Measurements from ENCODE around the gene HIVEP1. TPM values are rescaled to one million over a fixed set of nuclear protein-coding genes. Genes with fewer than 3 reads are reported as not detected.
A peak's percentile ranks its signal among the peaks of the same experiment; 100 is the strongest.

The HIVEP1 gene
- total RNA-seq, 2 experiments from 2014 or later = 45.9 to 71.6 TPM

- ChIA-PET POLR2A (interaction anchor here (0.7 kb wide), 1 partner anchor 200 kb away, joined by 4 read pairs; no protein-coding TSS in a partner anchor), CTCF (interaction anchor here (1.1 to 1.2 kb wide), 2 partner anchors 14 to 35 kb away, joined by 3 read pairs; no protein-coding TSS in a partner anchor)
- intact Hi-C loops (cut with DNase I, micrococcal nuclease) = loop anchor here (1.0 to 10.0 kb wide), 5 partner anchors 8 to 687 kb away; no protein-coding TSS in a partner anchor
- H3K4me1 Mint-ChIP-seq = peaks cover 76% of the 10 kb centered on the region
- peaks cover 24% of the 10 kb centered on the region for H3K36me3 Mint-ChIP-seq (ENCODE audit: low read depth)
- ATAC-seq (peak; percentile 91), DNase-seq (peak; percentile 80)
- peak overlapping the region; percentile 53 for H3K4me3 Mint-ChIP-seq
- H3K27ac Mint-ChIP-seq = peak overlapping the region; percentile 94
- no peaks in the 10 kb centered on the region for H3K9me3 Mint-ChIP-seq (ENCODE audit: low read depth)
- H3K27me3 Mint-ChIP-seq = no peaks in the 10 kb centered on the region
Measured at GRCh38 chr6:12051861-12052368, 39.8 kb downstream of the HIVEP1 start.

- no peaks in the 10 kb centered on the region for H3K27me3 Mint-ChIP-seq
- H3K27ac Mint-ChIP-seq = peak overlapping the region; percentile 49
- no peak overlapping the region for H3K4me3 Mint-ChIP-seq
- no peaks in the 10 kb centered on the region for H3K9me3 Mint-ChIP-seq (ENCODE audit: low read depth)
- POLR2A ChIA-PET = no interaction called here
- no peak for DNase-seq
- peaks cover 62% of the 10 kb centered on the region for H3K4me1 Mint-ChIP-seq
- H3K36me3 Mint-ChIP-seq (ENCODE audit: low read depth) = peaks cover 19% of the 10 kb centered on the region
- CTCF ChIA-PET = interaction anchor here (0.6 to 0.7 kb wide), 2 partner anchors 45 to 50 kb away, joined by 3 read pairs; no protein-coding TSS in a partner anchor
- intact Hi-C loops (cut with DNase I, micrococcal nuclease) = loop anchor here in 1 of 2 experiments (10.0 kb wide), 1 partner anchor 694 kb away; no protein-coding TSS in a partner anchor
- ATAC-seq = no peak
Measured at GRCh38 chr6:12058172-12058961, 46.3 kb downstream of the HIVEP1 start.

GRCh38 chr6:12060780-12061609 is 48.9 kb downstream of the HIVEP1 start:
- peak overlapping the region; percentile 83 for H3K27ac Mint-ChIP-seq
- H3K9me3 Mint-ChIP-seq (ENCODE audit: low read depth) = no peaks in the 10 kb centered on the region
- no peaks in the 10 kb centered on the region for H3K27me3 Mint-ChIP-seq
- H3K36me3 Mint-ChIP-seq (ENCODE audit: low read depth) = peaks cover 32% of the 10 kb centered on the region
- POLR2A ChIA-PET = no interaction called here
- intact Hi-C loops (cut with DNase I, micrococcal nuclease) = loop anchor here (1.0 to 5.0 kb wide), 2 partner anchors 9 to 56 kb away; no protein-coding TSS in a partner anchor
- H3K4me3 Mint-ChIP-seq = peak overlapping the region; percentile 72
- peaks cover 77% of the 10 kb centered on the region for H3K4me1 Mint-ChIP-seq
- CTCF ChIA-PET = interaction anchor here (0.7 kb wide), 1 partner anchor 405 kb away, joined by 3 read pairs; no protein-coding TSS in a partner anchor
- peak; percentile 86 for DNase-seq
- peak; percentile 86 for ATAC-seq

- peaks cover 77% of the 10 kb centered on the region for H3K4me1 Mint-ChIP-seq
- H3K4me3 Mint-ChIP-seq = no peak overlapping the region
- no peaks in the 10 kb centered on the region for H3K27me3 Mint-ChIP-seq
- no peaks in the 10 kb centered on the region for H3K9me3 Mint-ChIP-seq (ENCODE audit: low read depth)
- no peak for DNase-seq
- H3K27ac Mint-ChIP-seq = no peak overlapping the region
- H3K36me3 Mint-ChIP-seq (ENCODE audit: low read depth) = peaks cover 30% of the 10 kb centered on the region
- ChIA-PET POLR2A (no interaction called here), CTCF (interaction anchor here (0.7 to 0.8 kb wide), 2 partner anchors 16 to 42 kb away, joined by 3 to 4 read pairs; no protein-coding TSS in a partner anchor)
- intact Hi-C loops (cut with DNase I, micrococcal nuclease) = loop anchor here in 1 of 2 experiments (5.0 kb wide), 1 partner anchor 55 kb away; no protein-coding TSS in a partner anchor
- ATAC-seq = no peak
Measured at GRCh38 chr6:12062605-12063004, 50.5 kb downstream of the HIVEP1 start.

GRCh38 chr6:12064131-12064530 is 52.0 kb downstream of the HIVEP1 start:
- POLR2A ChIA-PET = interaction anchor here (0.7 to 1.0 kb wide), 3 partner anchors 353 to 651 kb away, joined by 3 to 4 read pairs (median 3); no protein-coding TSS in a partner anchor
- peaks cover 71% of the 10 kb centered on the region for H3K4me1 Mint-ChIP-seq

GRCh38 chr6:12064538-12065071 is 52.5 kb downstream of the HIVEP1 start:
- peaks cover 69% of the 10 kb centered on the region for H3K4me1 Mint-ChIP-seq
- no peaks in the 10 kb centered on the region for H3K9me3 Mint-ChIP-seq (ENCODE audit: low read depth)
- DNase-seq (no peak), ATAC-seq (peak; percentile 2)
- peaks cover 28% of the 10 kb centered on the region for H3K36me3 Mint-ChIP-seq (ENCODE audit: low read depth)
- POLR2A ChIA-PET = interaction anchor here (0.7 to 1.0 kb wide), 3 partner anchors 353 to 651 kb away, joined by 3 to 4 read pairs (median 3); no protein-coding TSS in a partner anchor
- peak overlapping the region; percentile 16 for H3K4me3 Mint-ChIP-seq
- intact Hi-C loops (cut with DNase I, micrococcal nuclease) = loop anchor here in 1 of 2 experiments (1.0 to 5.0 kb wide), 2 partner anchors 12 to 53 kb away; no protein-coding TSS in a partner anchor
- CTCF ChIA-PET = interaction anchor here (1.0 kb wide), 2 partner anchors 225 to 353 kb away, joined by 3 to 6 read pairs; no protein-coding TSS in a partner anchor
- no peaks in the 10 kb centered on the region for H3K27me3 Mint-ChIP-seq
- peak overlapping the region; percentile 83 for H3K27ac Mint-ChIP-seq

More at GRCh38 chr6:12064131-12064530, 52.0 kb downstream of the HIVEP1 start:
- Mint-ChIP-seq H3K27ac (peak overlapping the region; percentile 83), H3K4me3 (no peak overlapping the region), H3K9me3 (ENCODE audit: low read depth) (no peaks in the 10 kb centered on the region), H3K36me3 (ENCODE audit: low read depth) (peaks cover 31% of the 10 kb centered on the region), H3K27me3 (no peaks in the 10 kb centered on the region)
- peak; percentile 37 for ATAC-seq
- no peak for DNase-seq
- CTCF ChIA-PET = interaction anchor here (0.8 to 1.2 kb wide), 5 partner anchors 45 to 352 kb away, joined by 3 to 6 read pairs (median 4); no protein-coding TSS in a partner anchor
- intact Hi-C loops (cut with DNase I, micrococcal nuclease) = loop anchor here in 1 of 2 experiments (1.0 to 5.0 kb wide), 2 partner anchors 12 to 53 kb away; no protein-coding TSS in a partner anchor

GRCh38 chr6:12065321-12066140 is 53.4 kb downstream of the HIVEP1 start:
- Mint-ChIP-seq H3K4me3 (peak overlapping the region; percentile 16), H3K27me3 (no peaks in the 10 kb centered on the region), H3K27ac (peak overlapping the region; percentile 83), H3K36me3 (ENCODE audit: low read depth) (peaks cover 29% of the 10 kb centered on the region), H3K4me1 (peaks cover 67% of the 10 kb centered on the region), H3K9me3 (ENCODE audit: low read depth) (no peaks in the 10 kb centered on the region)
- ATAC-seq (peak; percentile 52), DNase-seq (peak; percentile 45)
- intact Hi-C loops (cut with DNase I, micrococcal nuclease) = no loop called here
- CTCF ChIA-PET = interaction anchor here (0.6 to 1.3 kb wide), 4 partner anchors 13 to 405 kb away, joined by 3 to 5 read pairs (median 4); no protein-coding TSS in a partner anchor
- POLR2A ChIA-PET = interaction anchor here (0.8 to 1.2 kb wide), 2 partner anchors 10 to 56 kb away, joined by 3 read pairs; no protein-coding TSS in a partner anchor

GRCh38 chr6:12066297-12066696 is 54.2 kb downstream of the HIVEP1 start:
- no peaks in the 10 kb centered on the region for H3K9me3 Mint-ChIP-seq (ENCODE audit: low read depth)
- ATAC-seq = no peak
- peak overlapping the region; percentile 83 for H3K27ac Mint-ChIP-seq
- H3K4me1 Mint-ChIP-seq = peaks cover 67% of the 10 kb centered on the region
- H3K36me3 Mint-ChIP-seq (ENCODE audit: low read depth) = peaks cover 27% of the 10 kb centered on the region
- DNase-seq = no peak
- H3K27me3 Mint-ChIP-seq = no peaks in the 10 kb centered on the region
- ChIA-PET POLR2A (interaction anchor here (0.8 to 1.2 kb wide), 2 partner anchors 11 to 56 kb away, joined by 3 read pairs; no protein-coding TSS in a partner anchor), CTCF (interaction anchor here (0.6 to 1.3 kb wide), 4 partner anchors 9 to 406 kb away, joined by 3 to 5 read pairs (median 4); no protein-coding TSS in a partner anchor)
- H3K4me3 Mint-ChIP-seq = no peak overlapping the region
- intact Hi-C loops (cut with DNase I, micrococcal nuclease) = no loop called here

GRCh38 chr6:12068899-12069557 is 56.9 kb downstream of the HIVEP1 start:
- intact Hi-C loops (cut with DNase I, micrococcal nuclease) = no loop called here
- Mint-ChIP-seq H3K27me3 (no peaks in the 10 kb centered on the region), H3K27ac (no peak overlapping the region), H3K4me1 (peaks cover 66% of the 10 kb centered on the region), H3K9me3 (ENCODE audit: low read depth) (no peaks in the 10 kb centered on the region), H3K36me3 (ENCODE audit: low read depth) (peaks cover 24% of the 10 kb centered on the region), H3K4me3 (no peak overlapping the region)
- no peak for ATAC-seq
- CTCF ChIA-PET = interaction anchor here (0.6 kb wide), 1 partner anchor 68 kb away, joined by 3 read pairs; no protein-coding TSS in a partner anchor
- POLR2A ChIA-PET = no interaction called here
- DNase-seq = no peak

Measured in activated CD4-positive, alpha-beta T cell treated with anti-CD3 and anti-CD28 coated beads for 36 hours (primary cell).